Epithelial cell of esophagus (primary cell): ENCODE results near the gene FOXR1.
"Not testable (repeated sequence)": the region's sequence is repeated elsewhere in the genome, so short reads cannot be mapped to it uniquely, and the experiment has no call there.

Experiments used
- DNase-seq: peaks from one replicate; pipeline ENCODE4 v3.0.0; 2010; ENCODE audit warnings: low read depth
- H3K4me3 ChIP-seq: 2 replicates; pipeline ENCODE4 v1.5.1; 2011; ENCODE audit warnings: mild to moderate bottlenecking, low read length, control low read depth
- TF ChIP-seq, protein P1 (sequence below): IDR thresholded peaks from 2 replicates; pipeline ENCODE4 v1.5.1; 2011; ENCODE audit warnings: low read depth, mild to moderate bottlenecking, low read length, control low read depth, inconsistent platforms; ENCODE audit not compliant: insufficient read depth; ENCODE audit errors: missing control alignments

The FOXR1 gene

DNA sequence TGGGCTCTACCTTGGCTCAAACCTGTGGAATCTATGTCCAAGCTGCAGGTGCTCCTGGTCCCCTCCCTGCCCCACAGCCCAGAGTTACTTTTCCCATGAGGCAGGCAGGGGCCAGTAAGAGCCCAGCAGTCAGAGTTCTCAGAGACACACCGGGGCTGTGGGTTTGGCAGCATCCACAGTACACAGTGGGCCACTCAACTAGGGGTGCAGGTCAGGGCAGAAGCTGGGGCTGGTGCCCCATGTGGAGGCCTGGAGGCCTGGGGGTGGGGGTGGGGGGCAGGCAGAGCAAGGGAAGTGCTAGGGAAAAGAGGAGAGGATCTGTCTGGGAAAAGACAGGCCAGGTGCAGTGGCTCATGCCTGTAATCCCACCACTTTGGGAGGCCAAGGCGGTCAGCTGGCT is 13.0 kb upstream of the FOXR1 start:
- no peak overlapping the region for H3K4me3 ChIP-seq
- no peak for DNase-seq
- TF ChIP-seq, protein P1, sequence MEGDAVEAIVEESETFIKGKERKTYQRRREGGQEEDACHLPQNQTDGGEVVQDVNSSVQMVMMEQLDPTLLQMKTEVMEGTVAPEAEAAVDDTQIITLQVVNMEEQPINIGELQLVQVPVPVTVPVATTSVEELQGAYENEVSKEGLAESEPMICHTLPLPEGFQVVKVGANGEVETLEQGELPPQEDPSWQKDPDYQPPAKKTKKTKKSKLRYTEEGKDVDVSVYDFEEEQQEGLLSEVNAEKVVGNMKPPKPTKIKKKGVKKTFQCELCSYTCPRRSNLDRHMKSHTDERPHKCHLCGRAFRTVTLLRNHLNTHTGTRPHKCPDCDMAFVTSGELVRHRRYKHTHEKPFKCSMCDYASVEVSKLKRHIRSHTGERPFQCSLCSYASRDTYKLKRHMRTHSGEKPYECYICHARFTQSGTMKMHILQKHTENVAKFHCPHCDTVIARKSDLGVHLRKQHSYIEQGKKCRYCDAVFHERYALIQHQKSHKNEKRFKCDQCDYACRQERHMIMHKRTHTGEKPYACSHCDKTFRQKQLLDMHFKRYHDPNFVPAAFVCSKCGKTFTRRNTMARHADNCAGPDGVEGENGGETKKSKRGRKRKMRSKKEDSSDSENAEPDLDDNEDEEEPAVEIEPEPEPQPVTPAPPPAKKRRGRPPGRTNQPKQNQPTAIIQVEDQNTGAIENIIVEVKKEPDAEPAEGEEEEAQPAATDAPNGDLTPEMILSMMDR = no peak

DNA sequence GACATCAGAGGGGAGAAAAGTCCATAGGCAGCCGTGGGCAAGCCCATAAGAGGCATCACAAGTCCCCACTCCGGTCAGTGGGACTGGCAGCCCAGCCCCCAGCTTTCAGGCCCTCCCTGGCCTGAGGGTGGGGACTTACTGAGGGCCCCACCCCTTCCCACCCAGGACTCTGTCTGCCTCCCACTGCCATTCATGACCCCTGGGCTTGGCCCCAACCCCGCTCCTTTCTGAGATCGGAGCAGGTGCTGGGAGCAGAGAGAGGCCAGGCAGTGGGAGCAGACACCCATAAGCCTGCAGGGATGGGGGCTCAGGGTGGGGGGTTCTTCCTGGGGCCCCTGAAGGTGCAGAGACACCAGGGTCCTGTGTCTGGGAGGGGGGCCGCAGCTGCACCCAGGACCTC is 10.4 kb upstream of the FOXR1 start:
- no peak overlapping the region for H3K4me3 ChIP-seq
- DNase-seq = no peak
- TF ChIP-seq, protein P1 = no peak

DNA sequence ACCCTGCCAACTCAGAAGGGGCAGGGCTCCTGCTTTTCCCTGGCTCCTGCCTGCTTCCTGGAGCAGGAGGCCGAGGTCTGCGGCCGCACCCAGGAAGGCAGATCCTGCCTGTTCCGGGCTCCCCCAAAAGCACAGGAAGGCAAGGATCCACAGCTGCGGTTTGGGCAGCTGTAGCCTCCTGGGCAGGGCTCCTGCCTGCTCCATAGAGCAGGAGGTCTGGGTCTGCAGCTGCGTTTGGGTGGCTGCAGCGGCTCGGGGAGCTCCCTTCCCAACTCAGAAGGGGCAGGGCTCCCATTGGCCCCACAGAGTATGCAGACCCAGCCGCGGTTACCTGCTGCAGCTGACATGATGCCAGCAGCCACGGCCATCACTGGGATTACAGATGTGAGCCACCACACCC is 10.0 kb upstream of the FOXR1 start:
- no peak overlapping the region for H3K4me3 ChIP-seq
- DNase-seq = no peak
- TF ChIP-seq, protein P1 = no peak

DNA sequence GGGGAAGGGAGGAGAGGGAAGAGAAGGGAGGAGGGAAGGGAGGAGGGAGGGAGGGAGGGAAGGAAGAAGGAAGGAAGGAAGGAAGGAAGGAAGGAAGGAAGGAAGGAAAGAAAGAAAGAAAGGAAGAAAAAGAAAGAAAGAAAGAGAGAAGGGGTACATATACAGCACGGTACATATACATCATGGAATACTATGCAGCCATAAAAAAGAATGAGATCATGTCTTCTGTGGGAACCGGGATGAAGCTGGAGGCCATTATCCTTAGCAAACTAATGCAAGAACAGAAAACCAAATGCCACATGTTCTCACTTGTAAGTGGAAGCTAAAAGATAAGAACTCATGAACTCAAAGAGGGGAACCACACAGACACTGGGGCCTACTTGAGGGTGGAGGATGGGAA is 2.1 kb upstream of the FOXR1 start:
- DNase-seq, H3K4me3 ChIP-seq: not testable (repeated sequence)

DNA sequence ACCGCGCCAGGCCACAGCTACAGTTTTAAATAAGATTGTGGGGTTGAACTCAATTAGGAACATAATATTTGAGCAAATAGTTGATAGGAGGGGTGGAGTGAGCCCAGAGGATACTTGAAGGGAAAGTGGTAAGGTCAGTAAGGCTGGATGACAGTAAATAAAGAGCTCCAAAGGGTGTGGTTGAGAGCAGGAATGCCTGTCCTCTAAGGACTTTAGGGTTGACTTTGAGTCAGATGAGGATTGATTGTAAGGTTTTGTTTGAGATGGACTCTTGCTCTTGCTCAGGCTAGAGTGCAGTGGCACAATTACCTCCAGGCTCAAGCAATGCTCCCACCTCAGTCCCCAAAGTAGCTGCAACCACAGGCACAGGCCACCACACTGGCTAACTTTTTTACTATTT is 2.4 kb downstream of the FOXR1 start:
- no peak for DNase-seq
- TF ChIP-seq, protein P1 = no peak
- no peak overlapping the region for H3K4me3 ChIP-seq

DNA sequence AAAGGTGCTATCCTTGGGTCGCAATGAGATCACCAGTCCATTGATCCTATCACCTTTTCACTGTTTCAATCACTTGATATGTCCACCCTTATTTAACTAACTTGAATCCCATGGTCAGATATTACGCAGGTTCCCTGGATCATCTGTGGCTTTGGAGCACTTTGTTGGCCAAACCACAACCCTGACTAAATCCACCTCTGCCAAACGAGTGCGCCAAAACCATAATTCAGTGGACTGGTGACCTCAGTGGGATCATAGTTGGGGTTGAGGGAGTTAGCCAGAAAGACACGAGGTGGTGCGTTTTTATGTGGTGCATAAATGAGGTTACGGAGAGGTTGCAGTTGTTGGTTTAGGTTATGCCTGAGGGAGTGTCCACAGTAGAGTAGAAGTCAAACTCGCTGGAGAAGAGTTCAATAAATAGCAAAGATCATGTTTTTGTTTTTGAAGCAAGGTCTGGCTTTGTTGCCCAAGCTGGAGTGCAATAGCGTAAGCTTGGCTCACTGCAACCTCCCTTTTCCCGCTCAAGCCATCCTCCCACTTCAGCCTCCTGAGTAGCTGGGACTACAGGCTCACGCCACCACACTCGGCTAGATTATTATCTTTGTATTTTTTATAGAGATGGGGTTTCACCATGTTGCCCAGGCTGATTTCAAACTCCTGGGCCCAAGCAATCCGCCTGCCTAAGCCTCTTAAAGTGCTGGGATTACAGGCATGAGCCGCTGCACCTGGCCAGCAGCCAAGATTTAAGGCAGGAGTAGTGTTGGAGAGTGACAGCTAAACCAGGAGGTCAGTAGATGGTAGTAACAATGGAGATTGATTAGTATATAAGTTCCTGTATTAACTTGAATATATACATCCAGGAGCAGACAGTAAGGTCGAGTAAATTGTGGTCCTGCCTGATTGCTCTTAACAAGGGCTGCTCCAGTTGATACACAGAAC is 4.5 kb downstream of the FOXR1 start:
- TF ChIP-seq, protein P1 = no peak
- DNase-seq = no peak
- no peak overlapping the region for H3K4me3 ChIP-seq

DNA sequence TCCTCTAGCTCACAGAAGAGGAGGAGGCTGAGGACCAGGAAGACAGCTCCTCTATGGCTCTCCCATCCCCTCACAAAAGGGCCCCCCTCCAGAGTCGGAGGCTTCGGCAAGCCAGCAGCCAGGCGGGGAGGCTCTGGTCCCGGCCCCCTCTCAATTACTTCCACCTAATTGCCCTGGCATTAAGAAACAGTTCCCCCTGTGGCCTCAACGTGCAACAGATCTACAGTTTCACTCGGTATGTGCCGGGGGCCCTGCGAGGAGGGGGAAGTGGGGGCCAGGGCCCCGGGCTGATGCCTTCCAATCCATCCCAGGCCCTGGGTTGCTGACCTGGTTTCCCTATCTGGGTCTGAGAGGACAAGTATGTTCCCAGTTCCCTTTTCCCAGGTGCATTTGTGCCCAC is 7.9 kb downstream of the FOXR1 start:
- no peak for DNase-seq
- TF ChIP-seq, protein P1 = no peak
- H3K4me3 ChIP-seq = no peak overlapping the region
